IPS-20b (cell line): Measurements from ENCODE around the gene ARVCF.
A peak's percentile ranks its signal among the peaks of the same experiment; 100 is the strongest.

ENCODE experiments used
- H3K27ac ChIP-seq: one replicate; pipeline ENCODE4 v1.5.1; 2013; ENCODE audit warnings: low read length
- H3K27me3 ChIP-seq: 2 replicates; pipeline ENCODE4 v1.6.1; 2013; ENCODE audit warnings: mild to moderate bottlenecking, low read length, inconsistent platforms; ENCODE audit not compliant: insufficient read depth
- H3K36me3 ChIP-seq: 2 replicates; pipeline ENCODE4 v1.6.1; 2013; ENCODE audit warnings: low read depth, mild to moderate bottlenecking, inconsistent platforms, low read length, moderate library complexity; ENCODE audit not compliant: insufficient read depth
- H3K4me1 ChIP-seq: 2 replicates; pipeline ENCODE4 v1.6.1; 2013; ENCODE audit warnings: mild to moderate bottlenecking, control low read depth, inconsistent platforms, low read length, moderate library complexity; ENCODE audit not compliant: insufficient read depth
- H3K4me3 ChIP-seq: 2 replicates; pipeline ENCODE4 v1.5.1; 2013; ENCODE audit warnings: mild to moderate bottlenecking, low read length, inconsistent platforms
- H3K9ac ChIP-seq: 2 replicates; pipeline ENCODE4 v1.6.1; 2013; ENCODE audit warnings: low read depth, mild to moderate bottlenecking, inconsistent platforms, low read length, moderate library complexity
- H3K9me3 ChIP-seq: 2 replicates; pipeline ENCODE4 v1.6.1; 2013; ENCODE audit warnings: mild to moderate bottlenecking, low read depth, low read length, inconsistent platforms; ENCODE audit not compliant: insufficient read depth

Gene ARVCF

DNA sequence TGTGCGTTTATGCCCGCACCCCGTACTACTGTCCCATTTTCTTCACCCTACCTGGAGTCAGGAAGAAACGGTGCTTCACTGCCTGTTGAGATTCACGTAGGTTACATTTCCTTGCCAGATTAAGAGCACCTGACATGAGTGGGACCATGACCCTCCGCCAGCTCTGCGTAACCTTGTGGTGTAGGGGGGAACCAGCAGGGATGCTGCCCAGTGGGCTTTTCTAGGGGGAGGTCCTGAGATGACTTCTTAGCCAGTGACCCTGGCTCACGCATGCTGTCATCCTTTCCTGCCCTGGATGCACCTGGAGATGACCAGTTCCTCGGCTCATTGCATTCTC, 967 bp upstream of the ARVCF start:
- H3K36me3 ChIP-seq: no peaks in the 10 kb centered on the region
- no peak overlapping the region for H3K27ac ChIP-seq
- H3K9me3 ChIP-seq: no peaks in the 10 kb centered on the region
- no peak overlapping the region for H3K9ac ChIP-seq
- peaks cover 59% of the 10 kb centered on the region for H3K27me3 ChIP-seq
- peak overlapping the region; percentile 77; the same call in 1 of the 2 replicates for H3K4me3 ChIP-seq
- H3K4me1 ChIP-seq: peaks cover 3% of the 10 kb centered on the region

DNA sequence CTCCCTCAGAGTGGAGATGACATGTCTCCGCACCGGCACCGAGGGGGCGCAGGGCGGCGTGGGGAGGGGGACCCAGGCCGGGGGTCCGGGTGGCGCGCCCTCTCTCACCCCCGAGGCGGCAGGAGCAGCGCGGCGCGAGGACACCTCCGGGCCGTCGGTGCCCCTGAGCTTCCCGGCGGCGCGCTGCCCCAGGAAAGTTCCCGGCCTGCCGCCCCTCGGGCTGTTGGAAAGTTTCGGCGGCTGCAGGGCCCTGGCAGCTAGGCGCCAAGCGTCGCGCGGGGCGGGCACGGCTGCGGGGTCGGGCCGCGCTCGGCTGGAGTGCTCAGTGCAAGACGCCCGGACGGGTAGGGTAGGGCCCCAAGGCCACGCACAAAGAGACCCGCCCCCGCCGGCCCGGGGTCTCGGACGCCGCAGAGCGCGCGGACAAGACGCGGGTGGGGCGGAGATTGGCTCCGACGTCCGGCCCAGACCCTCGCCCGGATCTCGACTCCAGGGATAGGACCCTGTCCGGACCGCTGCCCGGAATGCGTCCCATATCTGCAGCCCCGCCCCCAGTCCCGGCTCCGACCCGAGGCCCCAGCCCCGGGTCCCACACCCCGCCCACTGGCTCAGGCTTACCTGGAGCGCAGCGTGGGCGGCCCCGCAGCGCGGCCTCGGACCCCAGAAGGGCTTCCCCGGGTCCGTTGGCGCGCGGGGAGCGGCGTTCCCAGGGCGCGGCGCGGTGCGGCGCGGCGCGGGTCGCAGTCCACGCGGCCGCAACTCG, 471 bp downstream of the ARVCF start:
- Histone ChIP-seq H3K9ac (no peak overlapping the region), H3K27ac (no peak overlapping the region)

DNA sequence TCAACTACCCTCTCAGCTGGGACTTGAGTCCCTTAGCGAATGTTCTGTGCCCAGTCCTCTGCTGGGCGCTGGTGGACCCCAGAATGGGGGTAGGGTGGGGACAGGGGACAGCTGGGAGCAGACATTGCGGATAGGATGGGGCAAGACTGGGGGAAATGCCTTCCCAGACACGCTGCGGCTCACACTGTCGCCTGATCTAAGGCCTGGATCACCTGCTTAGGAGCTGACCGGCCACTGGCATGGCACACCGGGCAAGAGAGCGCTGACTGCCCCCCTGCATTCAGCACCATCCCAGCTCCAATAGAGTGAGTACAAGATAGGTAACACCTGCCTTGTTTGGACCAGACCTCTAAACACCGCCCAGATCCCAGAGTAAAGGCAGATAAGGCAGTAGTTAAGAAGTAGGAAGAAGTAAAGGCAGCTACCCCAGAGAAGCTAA, 1.4 kb downstream of the ARVCF start:
- Histone ChIP-seq H3K36me3 (no peaks in the 10 kb centered on the region), H3K27me3 (peaks cover 55% of the 10 kb centered on the region), H3K9ac (no peak overlapping the region), H3K4me1 (peaks cover 3% of the 10 kb centered on the region), H3K9me3 (no peaks in the 10 kb centered on the region), H3K4me3 (no peak overlapping the region; the same call in 1 of the 2 replicates), H3K27ac (no peak overlapping the region)

More for the DNA sequence above, 471 bp downstream of the ARVCF start:
- Histone ChIP-seq H3K27me3 (peaks cover 59% of the 10 kb centered on the region), H3K4me1 (peaks cover 3% of the 10 kb centered on the region), H3K36me3 (no peaks in the 10 kb centered on the region), H3K4me3 (peak overlapping the region; percentile 77; the same call in 1 of the 2 replicates), H3K9me3 (no peaks in the 10 kb centered on the region)

DNA sequence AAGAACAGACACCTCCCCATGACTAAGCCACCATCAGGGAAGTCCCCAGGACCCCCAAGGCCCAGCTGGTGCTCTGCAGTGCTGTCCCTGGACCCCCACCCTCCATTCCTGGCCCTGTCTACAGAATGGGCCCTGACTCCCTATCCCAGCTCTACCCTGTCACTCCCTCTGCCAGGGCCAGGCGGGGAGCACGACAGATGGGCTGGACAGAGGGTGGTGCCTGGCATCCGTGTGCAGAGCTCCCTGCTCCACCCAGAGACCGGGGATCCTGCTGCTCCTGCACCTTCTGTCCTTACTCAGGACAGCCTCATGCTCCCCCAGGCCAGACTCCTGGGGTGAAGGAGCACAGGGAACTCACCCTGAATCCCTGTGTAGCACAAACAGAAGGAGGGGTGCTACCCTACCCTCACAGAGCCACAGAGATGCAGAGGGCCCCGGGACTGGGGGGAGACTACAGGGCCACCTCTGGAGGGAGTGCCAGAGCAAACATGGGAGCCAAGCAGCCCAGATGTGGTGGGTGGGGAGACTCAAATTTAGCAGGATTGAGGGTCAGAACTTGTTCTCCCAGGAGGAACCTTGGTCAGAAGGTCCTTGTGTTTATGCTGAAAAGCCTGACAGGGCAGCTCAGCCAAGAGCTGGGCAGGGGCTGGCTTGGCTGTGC, 2.0 kb downstream of the ARVCF start:
- Histone ChIP-seq H3K4me1 (peaks cover 3% of the 10 kb centered on the region), H3K36me3 (no peaks in the 10 kb centered on the region), H3K9ac (no peak overlapping the region), H3K27me3 (peaks cover 50% of the 10 kb centered on the region), H3K4me3 (no peak overlapping the region), H3K27ac (no peak overlapping the region), H3K9me3 (no peaks in the 10 kb centered on the region)

DNA sequence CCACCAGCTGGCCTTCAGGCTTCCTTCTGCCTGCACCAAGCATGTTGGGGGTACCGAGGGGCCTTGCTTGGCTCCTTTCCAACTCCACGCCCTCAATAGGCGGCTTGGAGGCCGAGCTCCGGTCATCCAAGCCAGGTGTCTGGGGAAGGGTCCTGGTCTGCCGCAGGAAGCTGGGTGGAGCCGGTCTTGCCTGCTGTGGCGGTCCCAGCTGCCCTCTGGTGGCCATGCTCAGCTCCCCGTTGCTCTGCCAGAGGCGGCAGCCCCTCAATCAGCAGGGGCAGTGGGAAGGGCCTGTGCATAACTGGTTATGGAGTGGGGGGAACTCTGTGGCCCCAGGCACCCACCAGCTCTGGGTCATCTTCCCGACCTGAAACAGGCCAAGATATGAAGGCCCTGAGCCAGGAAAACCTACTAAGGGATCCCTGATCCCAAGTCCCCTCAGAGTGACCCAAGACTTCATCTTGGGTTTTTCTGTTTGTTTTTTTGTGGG, 3.2 kb downstream of the ARVCF start:
- H3K9ac ChIP-seq: no peak overlapping the region
- H3K36me3 ChIP-seq: no peaks in the 10 kb centered on the region
- peaks cover 3% of the 10 kb centered on the region for H3K4me1 ChIP-seq
- H3K4me3 ChIP-seq: no peak overlapping the region
- no peak overlapping the region for H3K27ac ChIP-seq
- H3K27me3 ChIP-seq: peaks cover 37% of the 10 kb centered on the region
- H3K9me3 ChIP-seq: no peaks in the 10 kb centered on the region

DNA sequence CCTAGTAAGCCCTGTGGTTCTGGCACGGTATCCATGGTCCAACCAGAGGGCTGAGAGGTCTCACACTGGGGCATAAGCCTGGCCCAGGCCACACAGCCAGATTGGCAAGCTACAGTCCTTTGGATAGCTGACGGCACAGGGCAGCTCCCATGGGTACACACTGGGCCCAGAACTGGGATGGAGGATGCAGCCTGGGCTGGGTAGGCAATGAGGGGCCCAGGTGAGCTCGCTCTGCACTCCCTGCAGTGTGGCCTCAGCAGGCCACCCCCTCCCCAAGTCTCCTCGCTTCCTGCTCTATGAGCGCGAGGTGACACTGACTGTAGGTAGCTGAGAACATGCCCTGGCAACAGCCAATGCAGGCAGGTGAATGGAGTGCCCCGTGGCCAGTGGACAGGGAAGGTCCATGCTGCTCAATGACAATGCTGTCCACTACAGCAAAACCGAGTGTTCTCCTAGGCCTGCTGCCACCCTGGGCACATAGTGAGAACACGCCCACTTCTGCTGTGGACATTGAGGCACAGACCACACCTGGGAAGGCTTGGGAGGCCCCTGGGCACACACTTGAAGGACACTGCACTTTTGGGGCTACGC, 3.8 kb downstream of the ARVCF start:
- Histone ChIP-seq H3K27me3 (peaks cover 31% of the 10 kb centered on the region), H3K27ac (no peak overlapping the region), H3K4me1 (peaks cover 3% of the 10 kb centered on the region), H3K4me3 (no peak overlapping the region), H3K9me3 (no peaks in the 10 kb centered on the region), H3K36me3 (no peaks in the 10 kb centered on the region), H3K9ac (no peak overlapping the region)

DNA sequence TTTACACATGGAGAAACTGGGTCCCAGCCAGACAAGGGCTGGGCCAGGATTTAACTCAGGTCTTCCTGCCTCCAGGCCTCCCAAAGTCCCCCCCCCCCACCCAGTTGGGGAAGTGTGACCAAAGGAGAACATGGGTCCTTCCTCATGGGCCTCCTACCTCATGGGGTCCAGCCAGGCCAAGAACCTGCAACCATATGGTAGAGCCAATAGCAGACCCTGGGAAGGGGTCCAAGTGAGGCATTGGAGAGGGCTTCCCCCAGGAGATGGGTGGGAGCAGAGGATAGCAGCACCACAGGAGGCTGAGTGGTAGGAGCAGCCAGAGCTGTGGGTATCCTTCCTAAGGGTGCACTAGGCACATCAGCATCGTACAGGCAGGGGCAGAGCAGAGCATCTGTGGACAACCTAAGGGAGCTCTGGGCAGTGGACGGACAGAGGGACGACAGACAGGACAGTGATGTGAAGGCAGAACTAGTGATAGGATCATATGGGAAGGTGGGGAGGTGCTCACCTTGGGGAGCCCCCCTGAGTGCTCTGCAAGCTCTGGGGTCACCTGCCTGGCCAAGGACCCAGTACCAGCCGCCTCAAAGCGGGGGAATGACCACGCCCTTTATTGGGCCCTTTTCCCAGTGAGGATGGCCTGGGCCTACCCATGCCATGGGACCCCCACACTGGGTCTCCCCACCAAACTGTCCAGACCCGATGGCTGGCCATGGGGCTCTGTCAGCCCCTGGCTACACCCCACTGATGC, 4.5 kb downstream of the ARVCF start:
- Histone ChIP-seq H3K27me3 (peaks cover 25% of the 10 kb centered on the region), H3K4me3 (no peak overlapping the region), H3K9me3 (no peaks in the 10 kb centered on the region), H3K9ac (no peak overlapping the region), H3K4me1 (no peaks in the 10 kb centered on the region), H3K27ac (no peak overlapping the region), H3K36me3 (no peaks in the 10 kb centered on the region)

DNA sequence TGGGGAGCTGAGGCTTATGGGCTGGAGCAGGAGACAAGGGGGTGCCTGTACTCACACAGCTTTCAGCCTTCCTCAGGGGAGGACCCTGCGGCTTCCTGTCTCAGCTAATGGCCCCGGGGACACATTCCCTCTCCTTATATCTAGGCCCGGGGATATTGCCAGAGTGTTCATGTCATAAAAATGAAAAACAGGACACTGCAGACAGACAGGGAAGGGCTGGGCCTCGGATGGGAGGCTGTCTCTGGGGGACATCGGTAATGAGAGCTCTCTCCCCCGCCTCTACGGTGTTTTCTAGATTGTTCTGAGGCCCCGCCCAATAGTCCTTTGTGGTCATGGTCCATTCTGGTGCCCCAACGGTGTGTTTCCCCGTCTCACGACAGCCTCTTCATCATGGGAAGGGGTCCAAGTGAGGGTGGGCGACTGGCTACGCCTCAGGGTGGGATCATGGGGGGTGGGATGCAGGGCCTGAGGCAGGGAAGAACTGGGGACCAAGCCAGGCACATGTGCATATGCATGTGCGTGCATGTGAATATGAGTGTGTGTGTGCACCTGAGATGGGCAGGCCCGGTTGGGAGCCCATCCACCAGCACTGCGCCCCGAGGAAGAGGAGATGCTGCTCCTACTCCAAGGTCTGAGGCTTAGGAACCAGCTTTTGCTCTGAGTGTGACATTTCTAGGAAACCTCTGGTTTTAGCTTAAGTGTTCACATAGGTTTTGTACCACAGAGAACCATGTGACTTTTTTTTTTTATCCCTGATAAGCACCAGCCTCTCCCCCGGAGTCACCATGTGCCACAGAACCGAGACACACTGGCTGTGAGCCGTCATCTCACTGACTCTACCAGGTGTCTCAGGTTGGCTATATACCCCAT, 5.3 kb downstream of the ARVCF start:
- no peaks in the 10 kb centered on the region for H3K36me3 ChIP-seq
- no peaks in the 10 kb centered on the region for H3K9me3 ChIP-seq
- H3K9ac ChIP-seq: no peak overlapping the region
- peaks cover 20% of the 10 kb centered on the region for H3K27me3 ChIP-seq
- H3K4me3 ChIP-seq: no peak overlapping the region
- H3K4me1 ChIP-seq: no peaks in the 10 kb centered on the region
- H3K27ac ChIP-seq: no peak overlapping the region

DNA sequence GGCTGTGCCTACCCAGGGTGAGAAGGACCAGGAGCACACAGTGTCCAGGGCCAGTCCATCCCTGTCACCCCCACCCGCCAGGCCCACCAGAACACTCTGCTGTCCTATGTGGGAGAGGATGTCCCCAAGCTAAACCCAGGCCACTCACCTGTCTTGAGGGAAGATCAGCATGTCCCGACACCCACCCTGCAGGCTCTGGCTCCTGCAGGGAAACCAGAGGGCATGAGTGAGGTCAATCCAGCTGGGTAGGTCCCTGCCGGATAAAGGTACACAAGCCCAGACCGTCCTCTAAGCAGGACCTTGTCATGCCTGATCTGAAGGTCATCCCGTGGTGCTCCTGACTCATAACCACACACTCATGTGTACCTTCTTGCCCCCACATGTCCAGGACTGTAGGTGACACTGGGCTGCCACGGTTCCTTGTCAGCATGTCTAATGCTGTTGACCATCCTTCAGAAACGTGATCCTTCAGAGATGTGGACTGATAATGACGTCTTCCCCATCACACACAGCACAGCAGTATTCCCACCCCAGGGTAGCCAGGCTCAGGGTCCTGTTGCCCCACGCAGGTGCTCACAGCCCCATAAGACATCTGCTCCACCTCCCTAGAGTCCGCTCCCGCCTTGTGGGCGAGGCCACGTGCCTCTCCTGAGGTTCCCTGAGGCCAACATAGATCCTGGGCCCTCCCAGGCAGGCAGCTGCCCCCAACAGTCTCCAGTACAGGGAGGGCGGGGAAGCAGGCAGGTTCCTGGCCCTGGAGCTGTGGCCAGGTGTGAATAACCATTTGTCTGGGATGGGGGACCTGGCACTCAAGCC, 6.1 kb downstream of the ARVCF start:
- Histone ChIP-seq H3K27me3 (peaks cover 12% of the 10 kb centered on the region), H3K9me3 (no peaks in the 10 kb centered on the region), H3K4me3 (no peak overlapping the region), H3K27ac (no peak overlapping the region), H3K9ac (no peak overlapping the region), H3K36me3 (no peaks in the 10 kb centered on the region), H3K4me1 (no peaks in the 10 kb centered on the region)

DNA sequence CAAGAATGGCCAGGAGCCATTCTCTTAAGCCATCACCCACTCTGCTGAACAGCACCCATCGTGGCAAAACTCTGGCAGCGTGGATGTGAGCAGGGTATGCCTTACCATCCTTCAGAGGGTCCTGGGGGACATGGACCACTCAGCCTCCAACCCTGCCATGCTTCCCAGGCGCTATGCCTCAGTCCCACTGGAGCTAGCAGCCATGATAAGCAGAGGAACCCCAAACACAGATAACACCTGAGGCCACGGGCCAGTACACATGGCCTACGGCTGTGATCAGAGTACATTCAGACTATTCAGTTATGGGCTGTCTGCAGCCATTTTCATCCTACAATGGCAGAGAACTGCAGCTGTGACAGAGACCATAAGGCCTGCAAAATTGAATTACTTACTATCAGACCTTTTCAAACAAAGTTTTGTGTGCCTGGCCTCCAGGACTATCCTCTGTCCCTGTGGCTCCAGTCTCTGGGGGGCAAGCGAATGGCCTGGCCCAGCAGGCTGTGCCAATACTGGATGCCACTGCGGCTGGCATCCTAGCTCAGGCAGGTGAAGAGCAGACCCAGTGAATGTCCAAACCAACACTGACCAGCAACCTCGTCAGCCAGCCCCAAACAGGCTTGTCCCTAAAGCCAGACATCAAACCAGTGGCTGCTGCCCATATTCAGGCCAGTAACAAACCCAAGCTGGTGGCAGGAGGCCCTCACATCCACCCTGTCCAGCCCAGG, 6.9 kb downstream of the ARVCF start:
- Histone ChIP-seq H3K27me3 (peaks cover 4% of the 10 kb centered on the region), H3K9ac (no peak overlapping the region), H3K4me1 (no peaks in the 10 kb centered on the region), H3K36me3 (no peaks in the 10 kb centered on the region), H3K9me3 (peaks cover 1% of the 10 kb centered on the region), H3K27ac (no peak overlapping the region), H3K4me3 (no peak overlapping the region)
